GM12878 (cell line): ENCODE measurements around the gene LRRC10B. TPM values are rescaled to one million over a fixed set of nuclear protein-coding genes. Genes with fewer than 3 reads are reported as not detected.

Source experiments
- ATAC-seq: fragments of 200-7000 bp; cut with Tn5 transposase; 3 replicates; pipeline ENCODE4 v1.9.1; 2020; ENCODE audit warnings: mild to moderate bottlenecking, moderate library complexity
- BruUV-seq: library from RNA; stranded (reverse); fragments of 400-500 nt; replicated peaks from 2 replicates; lab custom pipeline; 2021; lab: Mats Ljungman, UMichigan
- CTCF ChIA-PET: fragments of 300-600 bp; sonication (Branson Sonifier 250); formaldehyde crosslinking; extraction: SDS; loops from one replicate; lab custom pipeline; 2021; ENCODE audit warnings: inconsistent platforms; lab: Yijun Ruan, JAX
- POLR2A ChIA-PET: fragments of 350-600 bp; formaldehyde crosslinking; extraction: SDS; loops from one replicate; lab custom pipeline; 2021; ENCODE audit warnings: inconsistent platforms; lab: Charles Lee
- RAD21 ChIA-PET: fragments of 300-600 bp; sonication (Branson Sonifier 250); formaldehyde crosslinking; loops from one replicate; lab custom pipeline; 2023; ENCODE audit warnings: antibody characterized with exemption; ENCODE audit not compliant: unreplicated experiment; lab: Charles Lee
- SMC1A ChIA-PET: fragments of 300-600 bp; sonication (Branson Sonifier 250); formaldehyde crosslinking; loops from one replicate; lab custom pipeline; 2023; ENCODE audit not compliant: unreplicated experiment, uncharacterized antibody; lab: Charles Lee
- DNase-seq: peaks from one replicate; pipeline ENCODE4 v3.0.0-alpha.2; 2011; ENCODE audit warnings: low read depth, low spot score
- FAIRE-seq: peaks from 3 replicates; lab custom pipeline; 2011; peaks lifted over from hg19 to GRCh38; lab: Jason Lieb, UNC
- H2AFZ ChIP-seq: 2 replicates; pipeline ENCODE4 v1.6.0; 2011; ENCODE audit warnings: low read depth, low read length, control low read depth; ENCODE audit not compliant: control insufficient read depth
- H3K27ac ChIP-seq: 2 replicates; pipeline ENCODE4 v1.5.1; 2011; ENCODE audit warnings: control low read depth; ENCODE audit not compliant: control insufficient read depth, insufficient read depth
- H3K27me3 ChIP-seq, 2 experiments: replicated peaks in 1 of 2; 2 replicates each; pipeline versions ENCODE4 v1.6.0 to v1.6.1; 2011; ENCODE audit warnings: low read length in 1 of 2; ENCODE audit not compliant: control insufficient read depth in 2 of 2, insufficient read depth in 2 of 2
- H3K36me3 ChIP-seq, 2 experiments: 2 replicates each; pipeline ENCODE4 v1.5.1; 2011; ENCODE audit warnings: low read length in 1 of 2; ENCODE audit not compliant: control insufficient read depth in 2 of 2, insufficient read depth in 2 of 2
- H3K4me1 ChIP-seq: 2 replicates; pipeline ENCODE4 v1.6.1; 2011; ENCODE audit warnings: mild to moderate bottlenecking, low read length, moderate library complexity, mixed read lengths; ENCODE audit not compliant: control insufficient read depth, insufficient read depth
- H3K4me2 ChIP-seq: 2 replicates; pipeline ENCODE4 v1.6.0; 2011; ENCODE audit warnings: control low read depth; ENCODE audit not compliant: control insufficient read depth, insufficient read depth
- H3K4me3 ChIP-seq: fragments of 200-600 bp; sonication (generic); 2 replicates; pipeline ENCODE4 v1.5.1; 2016
- H3K79me2 ChIP-seq: 2 replicates; pipeline ENCODE4 v1.6.0; 2011; ENCODE audit warnings: low read length; ENCODE audit not compliant: control insufficient read depth, insufficient read depth
- H3K9ac ChIP-seq: 2 replicates; pipeline ENCODE4 v1.8.0; 2011; ENCODE audit warnings: low read length, control low read depth, mixed read lengths; ENCODE audit not compliant: control insufficient read depth, insufficient read depth
- H3K9me3 ChIP-seq: replicated peaks from 3 replicates; pipeline ENCODE4 v1.5.1; 2011; ENCODE audit warnings: mild to moderate bottlenecking, low read length; ENCODE audit not compliant: control insufficient read depth, insufficient read depth
- H4K20me1 ChIP-seq: 2 replicates; pipeline ENCODE4 v1.6.0; 2011; ENCODE audit not compliant: control insufficient read depth, insufficient read depth
- DPF2 ChIP-seq: fragments of 450-650 bp; IDR thresholded peaks from 2 replicates; pipeline ENCODE4 v1.6.1; 2017; ENCODE audit warnings: mild to moderate bottlenecking
- GABPA ChIP-seq: IDR thresholded peaks from 2 replicates; pipeline ENCODE4 v1.6.1; 2014; ENCODE audit warnings: antibody characterized with exemption, low read depth, mild to moderate bottlenecking, inconsistent platforms
- NR2C1 ChIP-seq: fragments of 450-650 bp; IDR thresholded peaks from 2 replicates; pipeline ENCODE4 v1.6.1; 2017; ENCODE audit warnings: antibody characterized with exemption, mild to moderate bottlenecking, moderate library complexity
- TAF1 ChIP-seq: IDR thresholded peaks from 2 replicates; pipeline ENCODE4 v1.6.1; 2011; ENCODE audit warnings: mild to moderate bottlenecking, low read depth, low read length, borderline replicate concordance
- YY1 ChIP-seq: IDR thresholded peaks from 2 replicates; pipeline ENCODE4 v1.6.1; 2011; ENCODE audit warnings: low read depth, mild to moderate bottlenecking, low read length
- WGBS: methylation state at CpG from one replicate; pipeline ENCODE4 v1.1.6; 2016; ENCODE audit warnings: low lambda C conversion rate; ENCODE audit not compliant: insufficient replicate concordance, insufficient coverage; ENCODE audit errors: missing lambda C conversion rate; 5-methylcytosine and 5-hydroxymethylcytosine counted together
- in situ Hi-C: fragments of 300-500 bp; cut with MboI; formaldehyde crosslinking; loops from 9 replicates; pipeline ENCODE4 v1.14.3; 2018; ENCODE audit warnings: mixed read lengths
- intact Hi-C: fragments of 100-400 bp; cut with micrococcal nuclease; formaldehyde crosslinking; loops from one replicate; pipeline ENCODE4 v1.14.2; 2022; ENCODE audit not compliant: unreplicated experiment
- polyA plus RNA-seq, 11 experiments: library from polyadenylated mRNA; depleted of rRNA in 4 of 11; unstranded in 6 of 11; stranded (reverse) in 5 of 11; fragments of >200 nt; fragmentation: Nextera tagmentation in 4 of 11; fragmentation: Illumina TruSeq in 1 of 11; extraction: Ambion mirVana in 4 of 11; extraction: Trizol in 1 of 11; gene quantifications; 1 replicate in 1 of 11; 2 replicates in 10 of 11; pipeline versions ENCODE4 v1.2.1 to v1.2.3, GENCODE V29; 2011 to 2016; ENCODE audit warnings: inconsistent platforms in 2 of 11, missing spikeins in 2 of 11, low read depth in 1 of 11
- total RNA-seq, 4 experiments: library from RNA; depleted of rRNA in 3 of 4; stranded (reverse); fragments of >200 nt in 3 of 4; fragmentation: Illumina TruSeq in 1 of 4; extraction: Trizol in 1 of 4; gene quantifications; 2 replicates each; pipeline versions ENCODE4 v1.2.1 to v1.2.3, GENCODE V29; 2013 to 2021
- TF ChIP-seq, protein P1 (sequence below): fragments of 450-650 bp; IDR thresholded peaks from 2 replicates; pipeline ENCODE4 v1.6.1; 2016; ENCODE audit warnings: mild to moderate bottlenecking
- TF ChIP-seq, protein P2 (sequence below): fragments of 150-350 bp; IDR thresholded peaks from 2 replicates; pipeline ENCODE4 v1.6.1; 2016; ENCODE audit warnings: low read depth, low read length
- TF ChIP-seq, protein P3 (sequence below): IDR thresholded peaks from 2 replicates; pipeline ENCODE4 v1.6.1; 2012; ENCODE audit warnings: mild to moderate bottlenecking, low read depth, low read length
- TF ChIP-seq, protein P4 (sequence below): IDR thresholded peaks from 2 replicates; pipeline ENCODE4 v1.6.1; 2012; ENCODE audit warnings: low read depth, low read length, improper control_type of control experiment
- TF ChIP-seq, protein P5 (sequence below): fragments of 450-650 bp; IDR thresholded peaks from 2 replicates; pipeline ENCODE4 v1.6.1; 2016; ENCODE audit warnings: mild to moderate bottlenecking, moderate library complexity, borderline replicate concordance

Gene LRRC10B
- total and polyA plus RNA-seq, 10 of the 15 experiments (the other 5 are each of a cell fraction or from before 2014, with no cell fraction given): not detected

DNA sequence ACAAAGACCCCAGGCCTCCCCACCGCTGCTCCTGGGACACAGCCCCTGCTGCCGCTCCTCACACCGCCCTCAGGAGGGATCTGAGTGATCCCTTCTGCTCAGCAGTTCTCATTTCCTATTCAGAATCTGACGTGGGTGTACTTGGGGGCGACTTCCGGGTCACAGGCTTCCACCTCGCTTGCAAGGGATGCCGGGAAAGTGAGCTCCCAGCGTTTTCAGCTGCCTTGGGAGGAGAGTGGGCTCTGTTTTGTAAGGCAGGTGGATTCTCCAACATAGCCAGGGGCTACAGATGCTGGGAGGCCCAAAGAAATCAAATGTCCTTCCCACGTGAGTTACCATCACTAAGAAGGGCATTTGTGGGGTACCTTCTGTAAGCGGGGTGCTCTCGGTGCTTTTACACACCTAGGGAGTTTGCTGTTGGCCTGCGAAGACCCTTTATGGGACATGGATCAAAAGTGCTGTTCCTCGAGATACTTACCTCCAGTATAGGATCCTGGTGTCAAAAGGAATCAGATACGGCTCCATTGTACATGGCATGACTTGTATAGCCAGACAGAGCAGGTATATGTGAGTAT is 9.7 kb upstream of the LRRC10B start:
- Histone ChIP-seq H3K9me3 (no peaks in the 10 kb centered on the region), H2AFZ (peak overlapping the region; percentile 33), H3K27ac (no peak overlapping the region), H3K4me2 (no peak overlapping the region), H3K9ac (no peak overlapping the region), H3K36me3 (no peaks in the 10 kb centered on the region), H3K4me3 (no peak overlapping the region), H3K79me2 (no peaks in the 10 kb centered on the region), H4K20me1 (no peaks in the 10 kb centered on the region), H3K4me1 (no peaks in the 10 kb centered on the region), H3K27me3 (no peaks in the 10 kb centered on the region)
- 24% methylated on average over 15 of the region's 15 CpGs for WGBS
- DNase-seq: no peak
- intact Hi-C loops (no loop called here), in situ Hi-C loops (no loop called here)
- no peak for FAIRE-seq
- ChIA-PET RAD21 (interaction anchor here (0.6 kb wide), 1 partner anchor 26 kb away, joined by 4 read pairs; no protein-coding TSS in a partner anchor), CTCF (no interaction called here), SMC1A (no interaction called here)
- no peak for ATAC-seq
- TF ChIP-seq GABPA (0 out of 2 replicates have a peak, but pooled peaks have one; percentile 24), TAF1 (no peak), YY1 (no peak), NR2C1 (0 out of 2 replicates have a peak, but pooled peaks have one; percentile 28), DPF2 (no peak)
- TF ChIP-seq, protein P1, sequence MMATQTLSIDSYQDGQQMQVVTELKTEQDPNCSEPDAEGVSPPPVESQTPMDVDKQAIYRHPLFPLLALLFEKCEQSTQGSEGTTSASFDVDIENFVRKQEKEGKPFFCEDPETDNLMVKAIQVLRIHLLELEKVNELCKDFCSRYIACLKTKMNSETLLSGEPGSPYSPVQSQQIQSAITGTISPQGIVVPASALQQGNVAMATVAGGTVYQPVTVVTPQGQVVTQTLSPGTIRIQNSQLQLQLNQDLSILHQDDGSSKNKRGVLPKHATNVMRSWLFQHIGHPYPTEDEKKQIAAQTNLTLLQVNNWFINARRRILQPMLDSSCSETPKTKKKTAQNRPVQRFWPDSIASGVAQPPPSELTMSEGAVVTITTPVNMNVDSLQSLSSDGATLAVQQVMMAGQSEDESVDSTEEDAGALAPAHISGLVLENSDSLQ: no peak
- TF ChIP-seq, protein P2, sequence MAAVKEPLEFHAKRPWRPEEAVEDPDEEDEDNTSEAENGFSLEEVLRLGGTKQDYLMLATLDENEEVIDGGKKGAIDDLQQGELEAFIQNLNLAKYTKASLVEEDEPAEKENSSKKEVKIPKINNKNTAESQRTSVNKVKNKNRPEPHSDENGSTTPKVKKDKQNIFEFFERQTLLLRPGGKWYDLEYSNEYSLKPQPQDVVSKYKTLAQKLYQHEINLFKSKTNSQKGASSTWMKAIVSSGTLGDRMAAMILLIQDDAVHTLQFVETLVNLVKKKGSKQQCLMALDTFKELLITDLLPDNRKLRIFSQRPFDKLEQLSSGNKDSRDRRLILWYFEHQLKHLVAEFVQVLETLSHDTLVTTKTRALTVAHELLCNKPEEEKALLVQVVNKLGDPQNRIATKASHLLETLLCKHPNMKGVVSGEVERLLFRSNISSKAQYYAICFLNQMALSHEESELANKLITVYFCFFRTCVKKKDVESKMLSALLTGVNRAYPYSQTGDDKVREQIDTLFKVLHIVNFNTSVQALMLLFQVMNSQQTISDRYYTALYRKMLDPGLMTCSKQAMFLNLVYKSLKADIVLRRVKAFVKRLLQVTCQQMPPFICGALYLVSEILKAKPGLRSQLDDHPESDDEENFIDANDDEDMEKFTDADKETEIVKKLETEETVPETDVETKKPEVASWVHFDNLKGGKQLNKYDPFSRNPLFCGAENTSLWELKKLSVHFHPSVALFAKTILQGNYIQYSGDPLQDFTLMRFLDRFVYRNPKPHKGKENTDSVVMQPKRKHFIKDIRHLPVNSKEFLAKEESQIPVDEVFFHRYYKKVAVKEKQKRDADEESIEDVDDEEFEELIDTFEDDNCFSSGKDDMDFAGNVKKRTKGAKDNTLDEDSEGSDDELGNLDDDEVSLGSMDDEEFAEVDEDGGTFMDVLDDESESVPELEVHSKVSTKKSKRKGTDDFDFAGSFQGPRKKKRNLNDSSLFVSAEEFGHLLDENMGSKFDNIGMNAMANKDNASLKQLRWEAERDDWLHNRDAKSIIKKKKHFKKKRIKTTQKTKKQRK: no peak
- TF ChIP-seq, protein P3, sequence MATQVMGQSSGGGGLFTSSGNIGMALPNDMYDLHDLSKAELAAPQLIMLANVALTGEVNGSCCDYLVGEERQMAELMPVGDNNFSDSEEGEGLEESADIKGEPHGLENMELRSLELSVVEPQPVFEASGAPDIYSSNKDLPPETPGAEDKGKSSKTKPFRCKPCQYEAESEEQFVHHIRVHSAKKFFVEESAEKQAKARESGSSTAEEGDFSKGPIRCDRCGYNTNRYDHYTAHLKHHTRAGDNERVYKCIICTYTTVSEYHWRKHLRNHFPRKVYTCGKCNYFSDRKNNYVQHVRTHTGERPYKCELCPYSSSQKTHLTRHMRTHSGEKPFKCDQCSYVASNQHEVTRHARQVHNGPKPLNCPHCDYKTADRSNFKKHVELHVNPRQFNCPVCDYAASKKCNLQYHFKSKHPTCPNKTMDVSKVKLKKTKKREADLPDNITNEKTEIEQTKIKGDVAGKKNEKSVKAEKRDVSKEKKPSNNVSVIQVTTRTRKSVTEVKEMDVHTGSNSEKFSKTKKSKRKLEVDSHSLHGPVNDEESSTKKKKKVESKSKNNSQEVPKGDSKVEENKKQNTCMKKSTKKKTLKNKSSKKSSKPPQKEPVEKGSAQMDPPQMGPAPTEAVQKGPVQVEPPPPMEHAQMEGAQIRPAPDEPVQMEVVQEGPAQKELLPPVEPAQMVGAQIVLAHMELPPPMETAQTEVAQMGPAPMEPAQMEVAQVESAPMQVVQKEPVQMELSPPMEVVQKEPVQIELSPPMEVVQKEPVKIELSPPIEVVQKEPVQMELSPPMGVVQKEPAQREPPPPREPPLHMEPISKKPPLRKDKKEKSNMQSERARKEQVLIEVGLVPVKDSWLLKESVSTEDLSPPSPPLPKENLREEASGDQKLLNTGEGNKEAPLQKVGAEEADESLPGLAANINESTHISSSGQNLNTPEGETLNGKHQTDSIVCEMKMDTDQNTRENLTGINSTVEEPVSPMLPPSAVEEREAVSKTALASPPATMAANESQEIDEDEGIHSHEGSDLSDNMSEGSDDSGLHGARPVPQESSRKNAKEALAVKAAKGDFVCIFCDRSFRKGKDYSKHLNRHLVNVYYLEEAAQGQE: no peak
- TF ChIP-seq, protein P4, sequence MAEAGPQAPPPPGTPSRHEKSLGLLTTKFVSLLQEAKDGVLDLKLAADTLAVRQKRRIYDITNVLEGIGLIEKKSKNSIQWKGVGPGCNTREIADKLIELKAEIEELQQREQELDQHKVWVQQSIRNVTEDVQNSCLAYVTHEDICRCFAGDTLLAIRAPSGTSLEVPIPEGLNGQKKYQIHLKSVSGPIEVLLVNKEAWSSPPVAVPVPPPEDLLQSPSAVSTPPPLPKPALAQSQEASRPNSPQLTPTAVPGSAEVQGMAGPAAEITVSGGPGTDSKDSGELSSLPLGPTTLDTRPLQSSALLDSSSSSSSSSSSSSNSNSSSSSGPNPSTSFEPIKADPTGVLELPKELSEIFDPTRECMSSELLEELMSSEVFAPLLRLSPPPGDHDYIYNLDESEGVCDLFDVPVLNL: no peak
- TF ChIP-seq, protein P5, sequence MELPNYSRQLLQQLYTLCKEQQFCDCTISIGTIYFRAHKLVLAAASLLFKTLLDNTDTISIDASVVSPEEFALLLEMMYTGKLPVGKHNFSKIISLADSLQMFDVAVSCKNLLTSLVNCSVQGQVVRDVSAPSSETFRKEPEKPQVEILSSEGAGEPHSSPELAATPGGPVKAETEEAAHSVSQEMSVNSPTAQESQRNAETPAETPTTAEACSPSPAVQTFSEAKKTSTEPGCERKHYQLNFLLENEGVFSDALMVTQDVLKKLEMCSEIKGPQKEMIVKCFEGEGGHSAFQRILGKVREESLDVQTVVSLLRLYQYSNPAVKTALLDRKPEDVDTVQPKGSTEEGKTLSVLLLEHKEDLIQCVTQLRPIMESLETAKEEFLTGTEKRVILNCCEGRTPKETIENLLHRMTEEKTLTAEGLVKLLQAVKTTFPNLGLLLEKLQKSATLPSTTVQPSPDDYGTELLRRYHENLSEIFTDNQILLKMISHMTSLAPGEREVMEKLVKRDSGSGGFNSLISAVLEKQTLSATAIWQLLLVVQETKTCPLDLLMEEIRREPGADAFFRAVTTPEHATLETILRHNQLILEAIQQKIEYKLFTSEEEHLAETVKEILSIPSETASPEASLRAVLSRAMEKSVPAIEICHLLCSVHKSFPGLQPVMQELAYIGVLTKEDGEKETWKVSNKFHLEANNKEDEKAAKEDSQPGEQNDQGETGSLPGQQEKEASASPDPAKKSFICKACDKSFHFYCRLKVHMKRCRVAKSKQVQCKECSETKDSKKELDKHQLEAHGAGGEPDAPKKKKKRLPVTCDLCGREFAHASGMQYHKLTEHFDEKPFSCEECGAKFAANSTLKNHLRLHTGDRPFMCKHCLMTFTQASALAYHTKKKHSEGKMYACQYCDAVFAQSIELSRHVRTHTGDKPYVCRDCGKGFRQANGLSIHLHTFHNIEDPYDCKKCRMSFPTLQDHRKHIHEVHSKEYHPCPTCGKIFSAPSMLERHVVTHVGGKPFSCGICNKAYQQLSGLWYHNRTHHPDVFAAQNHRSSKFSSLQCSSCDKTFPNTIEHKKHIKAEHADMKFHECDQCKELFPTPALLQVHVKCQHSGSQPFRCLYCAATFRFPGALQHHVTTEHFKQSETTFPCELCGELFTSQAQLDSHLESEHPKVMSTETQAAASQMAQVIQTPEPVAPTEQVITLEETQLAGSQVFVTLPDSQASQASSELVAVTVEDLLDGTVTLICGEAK: no peak
- TF ChIP-seq, all 136 proteins: peak for 2
- POLR2A ChIA-PET: no interaction called here
- BruUV-seq: no TSS peak
